Keratinocyte (primary cell): Measurements from ENCODE around the gene KCNN2.

Source experiments
- EZH2 ChIP-seq: IDR thresholded peaks from one replicate; pipeline ENCODE4 v1.6.1; 2012; ENCODE audit warnings: inconsistent platforms, mild to moderate bottlenecking, low read length, moderate library complexity
- TF ChIP-seq, protein P1 (sequence below), 3 experiments: IDR thresholded peaks in 1 of 3; conservative IDR thresholded peaks in 1 of 3; optimal IDR thresholded peaks in 1 of 3; 2 replicates in 2 of 3; 3 replicates in 1 of 3; pipeline versions ENCODE3 to v1.5.1; 2011; ENCODE audit warnings: low read length in 3 of 3, mild to moderate bottlenecking in 3 of 3, moderate library complexity in 2 of 3, control low read depth in 1 of 3, inconsistent platforms in 1 of 3; ENCODE audit not compliant: insufficient read depth in 2 of 3; ENCODE audit errors: extremely low read depth in 1 of 3

DNA sequence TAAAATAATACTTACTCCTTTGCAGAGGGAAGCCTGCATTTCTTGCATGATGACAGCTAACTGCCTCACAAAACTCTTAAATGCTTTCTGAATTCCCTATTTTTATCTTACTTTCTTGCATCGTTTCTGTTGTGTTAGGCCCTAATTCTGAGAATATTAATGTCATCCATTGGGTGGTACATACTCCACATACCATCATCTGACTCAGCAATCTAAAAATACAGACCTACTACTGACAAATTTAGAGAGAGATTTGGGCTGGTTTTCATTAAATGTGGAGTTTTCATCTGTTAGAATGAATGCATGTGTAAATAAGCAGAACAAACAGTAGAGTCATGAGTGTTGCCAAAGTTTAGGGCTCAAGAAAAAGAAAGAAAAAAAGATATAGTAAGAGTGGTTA is 26.5 kb upstream of the KCNN2 start:
- TF ChIP-seq, protein P1, sequence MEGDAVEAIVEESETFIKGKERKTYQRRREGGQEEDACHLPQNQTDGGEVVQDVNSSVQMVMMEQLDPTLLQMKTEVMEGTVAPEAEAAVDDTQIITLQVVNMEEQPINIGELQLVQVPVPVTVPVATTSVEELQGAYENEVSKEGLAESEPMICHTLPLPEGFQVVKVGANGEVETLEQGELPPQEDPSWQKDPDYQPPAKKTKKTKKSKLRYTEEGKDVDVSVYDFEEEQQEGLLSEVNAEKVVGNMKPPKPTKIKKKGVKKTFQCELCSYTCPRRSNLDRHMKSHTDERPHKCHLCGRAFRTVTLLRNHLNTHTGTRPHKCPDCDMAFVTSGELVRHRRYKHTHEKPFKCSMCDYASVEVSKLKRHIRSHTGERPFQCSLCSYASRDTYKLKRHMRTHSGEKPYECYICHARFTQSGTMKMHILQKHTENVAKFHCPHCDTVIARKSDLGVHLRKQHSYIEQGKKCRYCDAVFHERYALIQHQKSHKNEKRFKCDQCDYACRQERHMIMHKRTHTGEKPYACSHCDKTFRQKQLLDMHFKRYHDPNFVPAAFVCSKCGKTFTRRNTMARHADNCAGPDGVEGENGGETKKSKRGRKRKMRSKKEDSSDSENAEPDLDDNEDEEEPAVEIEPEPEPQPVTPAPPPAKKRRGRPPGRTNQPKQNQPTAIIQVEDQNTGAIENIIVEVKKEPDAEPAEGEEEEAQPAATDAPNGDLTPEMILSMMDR (optimal IDR thresholded peaks at IDR 0.05 in 1 of 3, IDR thresholded peaks at IDR 0.05 in 1 of 3, conservative IDR thresholded peaks at IDR 0.05 in 1 of 3; ENCODE audit: extremely low read depth in 1 of 3, insufficient read depth in 2 of 3, low read length in 3 of 3): no peak
- no peak for TF ChIP-seq EZH2
